ENCODE data around the gene NYNRIN.

Gene NYNRIN

GRCh38 chr14:24392325-24393091 lies 6.3 kb upstream of the NYNRIN start:
- no peak for DNase-seq (ENCODE audit: low read depth in 3 of 3)

GRCh38 chr14:24394275-24394674 lies 4.5 kb upstream of the NYNRIN start:
- DNase-seq (ENCODE audit: low read depth in 3 of 3), result no peak

- DNase-seq (ENCODE audit: low read depth in 3 of 3), result no peak
Observed at GRCh38 chr14:24395609-24396582, 2.9 kb upstream of the NYNRIN start.

- DNase-seq (ENCODE audit: low read depth in 3 of 3), result no peak
Observed at GRCh38 chr14:24397639-24398292, 1.0 kb upstream of the NYNRIN start.

- DNase-seq (ENCODE audit: low read depth in 3 of 3), result no peak
Observed at GRCh38 chr14:24398293-24398652, 530 bp upstream of the NYNRIN start.

- DNase-seq (ENCODE audit: low read depth in 3 of 3), result no peak
Observed at GRCh38 chr14:24399447-24399822, 632 bp downstream of the NYNRIN start.

GRCh38 chr14:24399999-24400718 lies 1.4 kb downstream of the NYNRIN start:
- DNase-seq (ENCODE audit: low read depth in 3 of 3), result no peak

GRCh38 chr14:24401810-24402702 lies 3.3 kb downstream of the NYNRIN start:
- DNase-seq (ENCODE audit: low read depth in 3 of 3), result no peak

GRCh38 chr14:24403294-24403998 lies 4.6 kb downstream of the NYNRIN start:
- no peak for DNase-seq (ENCODE audit: low read depth in 3 of 3)

GRCh38 chr14:24404814-24405213 lies 6.0 kb downstream of the NYNRIN start:
- DNase-seq (ENCODE audit: low read depth in 3 of 3), result no peak

- no peak for DNase-seq (ENCODE audit: low read depth in 3 of 3)
Observed at GRCh38 chr14:24406416-24406815, 7.6 kb downstream of the NYNRIN start.

GRCh38 chr14:24407608-24408325 lies 9.0 kb downstream of the NYNRIN start:
- DNase-seq (ENCODE audit: low read depth in 3 of 3), result no peak

- DNase-seq (ENCODE audit: low read depth in 3 of 3), result no peak
Observed at GRCh38 chr14:24408764-24409163, 10.0 kb downstream of the NYNRIN start.

- no peak for DNase-seq (ENCODE audit: low read depth in 3 of 3)
Observed at GRCh38 chr14:24409192-24409591, 10.4 kb downstream of the NYNRIN start.

- no peak for DNase-seq (ENCODE audit: low read depth in 3 of 3)
Observed at GRCh38 chr14:24409956-24410355, 11.2 kb downstream of the NYNRIN start.

GRCh38 chr14:24411443-24412389 lies 12.9 kb downstream of the NYNRIN start:
- DNase-seq (ENCODE audit: low read depth in 3 of 3), result peak in 1 of 3 donors; percentile 24

GRCh38 chr14:24414077-24414476 lies 15.3 kb downstream of the NYNRIN start:
- DNase-seq (ENCODE audit: low read depth in 3 of 3), result no peak

- no peak for DNase-seq (ENCODE audit: low read depth in 3 of 3)
Observed at GRCh38 chr14:24414732-24415420, 16.1 kb downstream of the NYNRIN start.
